Hematopoietic multipotent progenitor cell treated with erythropoietin and hydrocortisone succinate and interleukin-3 and kit ligand, for 8 days (in vitro differentiated cells): ENCODE results near the gene PLD5.
"Not testable (repeated sequence)": the region's sequence is repeated elsewhere in the genome, so short reads cannot be mapped to it uniquely, and the experiment has no call there.

ENCODE experiments used
- DNase-seq: peaks from one replicate; pipeline ENCODE4 v3.0.0-alpha.2; 2015

Gene PLD5

DNA sequence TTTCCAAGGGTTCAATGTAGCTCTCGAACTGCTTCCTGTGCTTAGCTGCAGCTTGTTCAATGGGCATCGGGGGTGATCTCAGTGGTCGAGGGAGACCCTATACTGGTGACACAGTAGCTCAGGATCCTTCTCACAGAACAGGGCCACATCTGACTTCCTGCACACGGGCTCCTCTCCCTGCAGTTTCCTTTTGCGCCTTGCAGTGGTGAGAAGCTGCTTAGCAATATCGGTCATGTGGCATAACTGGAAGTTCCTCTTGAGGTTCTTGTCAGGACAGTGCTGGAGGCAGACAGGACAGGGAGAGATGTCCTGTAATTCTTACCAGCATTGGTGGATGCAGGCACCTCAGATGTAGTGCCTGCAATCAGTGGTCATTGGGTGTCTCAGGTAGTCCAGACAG is 385.1 kb downstream of the PLD5 start:
- DNase-seq, result no peak

GRCh38 chr1:242133796-242134195 is 390.7 kb downstream of the PLD5 start:
- no peak for DNase-seq

GRCh38 chr1:242133351-242133750 is 391.1 kb downstream of the PLD5 start:
- DNase-seq, result no peak

DNA sequence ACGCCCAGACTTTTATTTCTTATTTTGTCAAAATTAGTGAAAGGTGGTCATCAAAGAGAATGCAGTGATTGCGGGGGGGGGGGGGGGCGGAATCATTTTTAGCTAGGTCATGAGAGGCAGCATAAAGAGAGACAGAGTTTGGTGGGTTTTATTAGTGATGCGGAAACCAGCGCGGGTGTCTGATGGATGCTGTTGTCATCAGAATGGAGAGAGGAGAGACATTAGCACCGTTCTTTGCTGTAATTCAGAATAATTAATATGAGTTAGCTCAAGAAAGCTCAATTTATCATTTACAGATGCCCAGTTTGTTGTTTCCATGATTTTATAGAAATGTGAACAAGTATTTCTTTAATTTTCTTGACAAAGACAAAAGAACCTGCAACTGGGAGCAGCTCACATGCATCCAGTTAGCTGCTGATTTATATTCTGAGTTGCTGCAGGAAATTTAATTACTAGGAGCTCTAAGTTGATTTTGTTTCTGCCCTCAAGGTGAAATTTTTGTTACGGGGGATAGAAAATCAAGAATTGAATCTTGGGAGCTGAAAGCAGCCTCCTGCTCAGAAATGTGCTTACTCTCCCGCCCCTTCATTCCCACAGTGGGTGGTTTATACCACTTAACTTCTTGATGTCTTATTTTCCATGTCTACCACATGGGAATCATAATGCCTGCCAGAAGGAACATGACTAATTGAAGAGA is 392.2 kb downstream of the PLD5 start:
- no peak for DNase-seq

GRCh38 chr1:242128951-242129502 is 395.5 kb downstream of the PLD5 start:
- no peak for DNase-seq

DNA sequence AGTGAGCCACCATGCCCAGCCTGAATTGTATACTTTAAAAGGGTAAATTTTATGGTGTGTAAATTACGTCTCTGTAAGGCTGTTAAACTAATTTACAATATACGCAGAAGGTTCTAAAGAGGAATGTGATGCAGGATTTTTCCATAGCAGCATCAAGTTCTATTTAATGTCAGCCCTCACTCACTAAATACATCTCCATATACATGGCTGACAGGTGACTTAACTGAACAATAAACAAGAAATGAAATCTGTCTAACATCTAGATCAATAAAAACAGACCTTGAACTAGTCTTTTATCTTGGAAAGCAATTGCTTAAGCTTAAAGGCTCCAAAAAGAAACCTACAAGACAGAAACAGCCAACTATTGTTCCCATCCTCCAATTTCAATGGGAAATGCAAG is 404.1 kb downstream of the PLD5 start:
- no peak for DNase-seq

DNA sequence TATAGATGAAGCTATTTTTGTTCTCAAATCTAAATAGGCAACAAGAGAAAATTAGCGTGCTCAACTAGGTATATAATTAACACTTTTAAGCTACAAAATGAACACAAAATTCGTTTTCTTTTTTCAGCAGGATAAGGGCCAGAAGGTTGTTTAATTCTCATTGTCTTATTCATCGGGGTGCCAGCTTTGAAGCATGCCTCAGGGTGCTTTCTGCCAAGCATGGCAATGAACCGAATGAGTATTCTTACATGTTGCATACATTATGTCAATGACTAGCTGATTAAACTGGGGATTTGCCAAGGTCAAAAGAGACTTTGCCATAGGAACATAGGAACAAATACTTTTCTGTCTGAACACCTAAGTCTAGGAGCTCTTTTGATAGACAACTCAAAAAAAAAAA is 423.6 kb downstream of the PLD5 start:
- no peak for DNase-seq

GRCh38 chr1:242097283-242097682 is 427.2 kb downstream of the PLD5 start:
- not testable (repeated sequence) for DNase-seq

- DNase-seq, result no peak
These were observed 431.4 kb downstream of the PLD5 start for GRCh38 chr1:242093116-242093515.

DNA sequence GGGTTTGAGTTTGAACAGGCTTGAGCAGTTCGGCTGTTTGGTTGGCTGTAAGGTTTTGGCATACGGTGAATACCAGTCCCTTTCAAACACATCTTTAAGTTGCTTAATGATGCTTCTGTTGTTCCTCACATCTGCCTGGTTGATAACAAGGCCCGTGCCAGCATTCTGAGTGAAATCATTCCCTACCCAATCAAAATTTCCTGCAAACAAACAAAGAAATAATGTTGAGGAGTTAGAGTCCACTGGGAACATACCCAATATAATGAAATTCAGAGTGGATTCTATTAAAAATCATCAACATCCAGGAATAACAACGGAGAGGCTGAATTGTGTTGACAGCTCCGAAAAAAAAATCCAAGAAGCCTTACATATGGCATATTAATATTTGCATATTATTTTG is 434.6 kb downstream of the PLD5 start:
- DNase-seq, result no peak

- no peak for DNase-seq
These were observed 435.6 kb downstream of the PLD5 start for GRCh38 chr1:242088875-242089274.

DNA sequence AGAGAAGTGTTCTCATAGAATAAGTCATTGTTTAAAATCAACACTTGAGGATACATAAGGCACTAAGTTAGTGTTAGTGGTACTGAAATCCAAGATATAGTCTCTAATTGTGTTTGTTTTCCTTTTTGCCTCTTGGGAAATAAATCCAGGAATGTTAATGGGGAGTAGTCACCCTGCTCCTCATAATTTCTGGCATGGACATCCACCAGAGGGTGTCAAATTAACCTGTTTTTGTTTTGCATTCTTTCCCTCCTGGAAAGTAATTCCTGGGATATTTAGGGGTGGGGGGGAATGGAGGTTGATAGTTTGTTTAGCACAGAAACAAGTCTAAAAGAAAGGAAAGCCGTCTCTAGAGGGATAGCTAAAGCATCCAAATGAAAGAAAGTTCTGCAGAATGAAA is 437.8 kb downstream of the PLD5 start:
- DNase-seq, result no peak

- no peak for DNase-seq
These were observed 438.4 kb downstream of the PLD5 start for GRCh38 chr1:242086093-242086492.

DNA sequence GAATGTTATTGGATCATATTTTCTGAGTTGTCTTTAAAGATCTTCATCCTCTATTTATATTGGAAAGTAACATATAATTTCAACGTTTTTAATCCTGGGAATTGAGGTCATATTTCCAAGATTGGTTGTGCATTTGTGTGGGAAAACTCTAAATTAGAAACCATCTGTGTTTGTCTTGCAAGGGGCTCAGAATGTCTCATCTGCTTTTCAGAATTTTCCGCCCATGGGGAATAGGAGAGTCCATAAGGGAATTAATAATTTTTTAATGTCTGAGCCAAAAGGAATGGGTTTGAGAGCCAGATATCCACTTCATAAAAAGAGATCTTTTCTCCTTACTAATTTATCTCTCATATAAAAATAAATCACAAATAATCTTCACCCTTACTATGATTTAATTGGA is 440.8 kb downstream of the PLD5 start:
- no peak for DNase-seq

DNA sequence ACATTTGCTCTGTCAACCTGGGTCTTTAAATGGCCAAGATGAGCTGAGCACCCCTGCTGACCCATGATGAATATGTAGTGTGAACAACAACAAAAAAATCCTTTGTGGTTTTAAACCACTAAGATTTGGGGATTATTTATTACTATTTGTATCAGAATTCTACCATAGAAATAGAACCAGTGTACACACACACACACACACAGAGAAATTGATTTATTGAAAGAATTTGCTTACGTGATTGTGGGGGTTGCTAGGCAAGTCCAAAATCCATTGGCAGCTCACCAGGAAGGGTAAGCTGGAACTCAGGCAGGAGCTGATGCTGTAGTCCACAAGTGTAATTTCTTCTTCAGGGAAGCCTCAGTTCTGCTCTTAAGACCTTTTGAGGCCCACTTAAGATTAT is 443.1 kb downstream of the PLD5 start:
- no peak for DNase-seq

GRCh38 chr1:242065813-242066212 is 458.7 kb downstream of the PLD5 start:
- no peak for DNase-seq

DNA sequence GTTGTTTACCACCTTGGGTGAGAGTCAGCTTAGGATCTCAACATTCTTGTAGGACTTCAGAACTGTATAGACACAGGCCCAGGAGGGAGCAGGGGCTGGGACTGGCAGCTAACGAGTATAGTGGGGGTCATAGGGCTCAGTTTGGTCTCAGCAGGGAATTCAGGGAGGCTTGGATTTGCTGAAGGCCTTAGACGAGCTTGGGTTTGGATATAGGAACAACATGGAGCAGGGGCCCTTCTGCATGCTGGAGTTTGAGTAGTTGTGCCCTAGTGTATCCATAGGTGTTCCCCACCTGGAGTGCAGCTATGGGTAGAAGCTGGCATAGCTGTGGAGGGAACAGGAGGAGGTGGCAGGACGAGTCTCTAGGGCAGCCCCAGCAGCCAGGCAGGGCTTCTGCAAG is 462.2 kb downstream of the PLD5 start:
- no peak for DNase-seq

GRCh38 chr1:242059976-242060375 is 464.5 kb downstream of the PLD5 start:
- DNase-seq, result no peak

DNA sequence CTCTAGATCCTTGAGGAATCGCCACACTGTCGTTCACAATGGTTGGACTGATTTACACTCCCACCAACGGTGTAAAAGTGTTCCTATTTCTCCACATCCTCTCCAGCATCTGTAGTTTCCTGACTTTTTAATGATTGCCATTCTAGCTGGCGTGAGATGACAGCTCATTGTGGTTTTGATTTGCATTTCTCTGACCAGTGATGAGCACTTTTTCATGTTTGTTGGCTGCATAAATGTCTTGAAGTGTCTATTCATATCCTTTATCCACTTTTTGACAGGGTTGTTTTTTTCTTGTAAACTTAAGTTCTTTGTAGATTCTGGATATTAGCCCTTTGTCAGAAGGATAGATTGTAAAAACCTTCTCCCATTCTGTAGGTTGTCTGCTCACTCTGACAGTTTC is 465.9 kb downstream of the PLD5 start:
- not testable (repeated sequence) for DNase-seq

GRCh38 chr1:242058181-242058580 is 466.3 kb downstream of the PLD5 start:
- not testable (repeated sequence) for DNase-seq

- DNase-seq, result no peak
These were observed 466.8 kb downstream of the PLD5 start for GRCh38 chr1:242057745-242058115.

GRCh38 chr1:242056988-242057744 is 467.3 kb downstream of the PLD5 start:
- no peak for DNase-seq

GRCh38 chr1:242055749-242056320 is 468.7 kb downstream of the PLD5 start:
- no peak for DNase-seq

GRCh38 chr1:242043165-242043564 is 481.3 kb downstream of the PLD5 start:
- no peak for DNase-seq
